ENCODE results near the gene HEBP2. TPM values are rescaled to one million over a fixed set of nuclear protein-coding genes. Genes with fewer than 3 reads are reported as not detected.
A peak's percentile ranks its signal among the peaks of the same experiment; 100 is the strongest.

The HEBP2 gene
- total RNA-seq, 1 experiment from 2014 or later = 71.2 TPM

DNA sequence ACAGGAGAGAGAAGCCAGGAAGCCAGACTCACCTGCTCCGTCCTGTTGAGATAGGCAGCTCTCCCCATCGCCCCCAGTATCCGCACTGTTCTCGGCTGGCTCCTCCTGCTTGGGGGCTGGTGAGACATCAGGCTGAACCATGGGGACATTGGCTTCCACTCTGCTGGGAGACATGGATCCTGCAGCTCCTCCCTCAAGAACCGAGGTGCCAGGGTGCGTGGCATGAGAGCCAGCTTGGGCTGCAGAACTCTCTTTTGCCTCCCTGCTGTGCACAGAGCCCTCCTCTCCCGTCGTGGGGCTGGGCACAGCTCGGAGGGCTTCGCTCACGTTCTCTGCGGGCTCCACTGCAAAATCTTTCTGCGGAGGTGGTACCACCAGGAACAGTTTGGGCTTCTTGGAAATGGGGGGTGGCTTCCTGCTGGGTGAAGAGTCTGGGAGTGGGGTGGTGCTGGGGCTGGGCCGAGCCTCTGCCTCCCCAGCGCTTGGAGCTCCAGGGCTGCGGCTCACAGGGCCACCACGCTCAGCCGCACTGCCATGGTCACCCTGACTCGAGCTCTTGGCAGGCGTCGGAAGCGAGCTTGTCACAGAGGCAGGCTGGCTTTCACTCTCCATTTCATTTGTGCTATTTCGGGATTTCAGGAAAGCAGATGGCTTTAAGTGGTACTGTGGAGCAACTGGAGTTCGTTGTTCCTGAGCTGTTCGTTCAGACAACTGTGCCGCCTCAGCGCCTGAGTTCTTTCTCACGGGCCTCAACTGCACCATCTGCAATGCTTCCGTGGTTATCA is 26.5 kb downstream of the HEBP2 start:
- no peak for DNase-seq (ENCODE audit: unreplicated experiment)
- no peaks in the 10 kb centered on the region for H3K27me3 Mint-ChIP-seq (ENCODE audit: insufficient read depth, unreplicated experiment)
- intact Hi-C loops (cut with micrococcal nuclease) = no loop called here
- CTCF ChIA-PET = interaction anchor here (0.9 to 10.5 kb wide), 15 partner anchors 9 to 335 kb away, joined by 3 to 213 read pairs (median 15); partner anchors contain the start of gene NHSL1
- H3K9me3 Mint-ChIP-seq (ENCODE audit: unreplicated experiment) = no peaks in the 10 kb centered on the region
- TSS peak; percentile 6 for BruUV-seq (replicated peaks)
- H3K4me1 Mint-ChIP-seq (ENCODE audit: insufficient read depth, unreplicated experiment) = no peaks in the 10 kb centered on the region
- H3K27ac Mint-ChIP-seq (ENCODE audit: low read depth, unreplicated experiment) = peak overlapping the region; percentile 17
- H3K36me3 Mint-ChIP-seq (ENCODE audit: insufficient read depth, unreplicated experiment) = peaks cover 6% of the 10 kb centered on the region
- POLR2A ChIA-PET = interaction anchor here (0.7 to 3.9 kb wide), 4 partner anchors 9 to 341 kb away, joined by 3 to 24 read pairs (median 4); no protein-coding TSS in a partner anchor
- TF ChIP-seq, protein P1, sequence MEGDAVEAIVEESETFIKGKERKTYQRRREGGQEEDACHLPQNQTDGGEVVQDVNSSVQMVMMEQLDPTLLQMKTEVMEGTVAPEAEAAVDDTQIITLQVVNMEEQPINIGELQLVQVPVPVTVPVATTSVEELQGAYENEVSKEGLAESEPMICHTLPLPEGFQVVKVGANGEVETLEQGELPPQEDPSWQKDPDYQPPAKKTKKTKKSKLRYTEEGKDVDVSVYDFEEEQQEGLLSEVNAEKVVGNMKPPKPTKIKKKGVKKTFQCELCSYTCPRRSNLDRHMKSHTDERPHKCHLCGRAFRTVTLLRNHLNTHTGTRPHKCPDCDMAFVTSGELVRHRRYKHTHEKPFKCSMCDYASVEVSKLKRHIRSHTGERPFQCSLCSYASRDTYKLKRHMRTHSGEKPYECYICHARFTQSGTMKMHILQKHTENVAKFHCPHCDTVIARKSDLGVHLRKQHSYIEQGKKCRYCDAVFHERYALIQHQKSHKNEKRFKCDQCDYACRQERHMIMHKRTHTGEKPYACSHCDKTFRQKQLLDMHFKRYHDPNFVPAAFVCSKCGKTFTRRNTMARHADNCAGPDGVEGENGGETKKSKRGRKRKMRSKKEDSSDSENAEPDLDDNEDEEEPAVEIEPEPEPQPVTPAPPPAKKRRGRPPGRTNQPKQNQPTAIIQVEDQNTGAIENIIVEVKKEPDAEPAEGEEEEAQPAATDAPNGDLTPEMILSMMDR (IDR thresholded peaks at IDR 0.05; ENCODE audit: unreplicated experiment) = no peak
- H3K4me3 Mint-ChIP-seq (ENCODE audit: unreplicated experiment) = no peak overlapping the region

DNA sequence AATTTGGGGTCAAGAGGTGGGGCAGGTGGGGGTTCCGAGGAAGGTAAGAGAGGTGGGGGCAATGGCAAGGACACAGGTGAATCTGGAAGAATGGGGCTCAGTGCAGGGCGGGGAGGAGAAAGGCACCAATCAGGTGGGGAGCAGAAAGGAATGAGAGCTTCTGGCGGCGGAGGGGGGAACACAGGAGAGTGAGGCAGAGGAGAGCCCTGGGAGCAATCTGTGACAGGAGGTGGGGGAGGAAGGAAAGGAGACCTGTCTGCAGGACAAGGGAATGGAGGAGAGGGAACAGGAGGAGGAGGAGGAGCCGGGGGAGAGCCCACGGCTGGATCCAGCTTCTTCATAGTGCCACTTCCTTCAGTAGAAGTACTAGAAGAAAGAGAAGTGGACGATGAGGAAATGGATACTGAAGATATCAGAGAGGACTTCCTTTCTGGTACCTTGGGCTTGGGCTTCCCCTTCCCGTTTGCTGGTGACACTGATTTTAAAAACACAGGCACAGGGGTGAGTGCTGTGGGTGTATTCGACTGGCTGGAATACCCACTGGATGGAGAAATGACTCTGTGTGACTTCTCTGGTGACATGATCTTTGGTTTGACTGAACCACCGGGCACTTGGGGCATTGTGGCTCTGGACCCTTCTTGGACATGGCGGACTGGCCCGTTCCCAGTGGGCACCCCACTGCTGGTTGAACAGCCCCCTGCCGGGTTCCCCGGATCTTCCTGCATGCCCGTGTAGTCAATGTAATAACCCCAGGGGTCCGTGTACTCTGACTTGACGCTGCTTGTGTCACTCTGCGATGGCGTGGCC is 27.4 kb downstream of the HEBP2 start:
- ChIA-PET POLR2A (interaction anchor here (0.7 to 3.9 kb wide), 2 partner anchors 77 to 340 kb away, joined by 4 to 24 read pairs; no protein-coding TSS in a partner anchor), CTCF (interaction anchor here (0.9 to 10.5 kb wide), 8 partner anchors 68 to 334 kb away, joined by 3 to 213 read pairs (median 24); partner anchors contain the start of gene NHSL1)
- TF ChIP-seq, protein P1 (IDR thresholded peaks at IDR 0.05; ENCODE audit: unreplicated experiment) = no peak
- Mint-ChIP-seq H3K27me3 (ENCODE audit: insufficient read depth, unreplicated experiment) (no peaks in the 10 kb centered on the region), H3K27ac (ENCODE audit: low read depth, unreplicated experiment) (peak overlapping the region; percentile 17), H3K9me3 (ENCODE audit: unreplicated experiment) (no peaks in the 10 kb centered on the region), H3K36me3 (ENCODE audit: insufficient read depth, unreplicated experiment) (peaks cover 6% of the 10 kb centered on the region), H3K4me3 (ENCODE audit: unreplicated experiment) (no peak overlapping the region), H3K4me1 (ENCODE audit: insufficient read depth, unreplicated experiment) (no peaks in the 10 kb centered on the region)
- intact Hi-C loops (cut with micrococcal nuclease) = no loop called here
- DNase-seq (ENCODE audit: unreplicated experiment) = no peak
- no TSS peak for BruUV-seq (replicated peaks)

DNA sequence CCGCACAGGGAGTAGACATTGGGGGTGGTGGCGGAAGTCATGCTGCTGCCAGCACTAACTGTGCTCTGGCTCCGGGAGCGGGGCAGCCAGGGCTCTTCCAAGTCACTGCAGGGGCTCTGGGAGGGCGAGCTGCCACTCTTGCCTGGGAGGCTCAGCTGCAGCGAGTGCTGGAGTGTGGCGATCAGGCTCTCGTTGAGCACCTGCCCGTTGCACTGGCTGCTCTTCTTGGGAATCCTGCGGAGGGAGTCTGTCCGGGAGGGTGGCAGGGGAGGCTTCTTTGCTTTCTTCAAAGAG is 28.0 kb downstream of the HEBP2 start:
- POLR2A ChIA-PET = no interaction called here
- no TSS peak for BruUV-seq (replicated peaks)
- no peak for DNase-seq (ENCODE audit: unreplicated experiment)
- Mint-ChIP-seq H3K36me3 (ENCODE audit: insufficient read depth, unreplicated experiment) (peaks cover 4% of the 10 kb centered on the region), H3K9me3 (ENCODE audit: unreplicated experiment) (no peaks in the 10 kb centered on the region), H3K27me3 (ENCODE audit: insufficient read depth, unreplicated experiment) (no peaks in the 10 kb centered on the region), H3K4me3 (ENCODE audit: unreplicated experiment) (no peak overlapping the region), H3K4me1 (ENCODE audit: insufficient read depth, unreplicated experiment) (no peaks in the 10 kb centered on the region), H3K27ac (ENCODE audit: low read depth, unreplicated experiment) (no peak overlapping the region)
- intact Hi-C loops (cut with micrococcal nuclease) = no loop called here
- TF ChIP-seq, protein P1 (IDR thresholded peaks at IDR 0.05; ENCODE audit: unreplicated experiment) = no peak
- CTCF ChIA-PET = interaction anchor here (0.7 to 10.5 kb wide), 4 partner anchors 24 to 333 kb away, joined by 3 to 213 read pairs (median 16); no protein-coding TSS in a partner anchor

DNA sequence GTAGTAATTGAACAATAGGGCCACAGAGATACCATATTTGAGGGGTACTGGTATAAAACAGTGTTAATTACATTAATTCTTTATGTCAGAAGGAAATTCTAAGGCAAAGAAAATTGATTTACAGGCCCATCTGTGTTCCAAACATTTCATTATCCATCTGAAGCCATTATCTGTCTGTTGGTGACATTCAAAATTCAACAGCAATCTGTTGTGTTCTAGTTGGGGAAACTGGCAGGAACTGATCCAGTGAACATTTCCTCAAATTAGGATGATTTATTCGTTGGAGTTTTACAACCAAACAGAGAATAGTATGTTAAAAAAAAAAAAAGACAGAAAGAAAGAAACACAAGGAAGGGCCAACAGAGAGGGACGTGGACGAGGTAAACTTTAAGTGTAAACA is 30.1 kb downstream of the HEBP2 start:
- H3K4me3 Mint-ChIP-seq (ENCODE audit: unreplicated experiment) = no peak overlapping the region
- intact Hi-C loops (cut with micrococcal nuclease) = no loop called here
- ChIA-PET CTCF (interaction anchor here (0.6 to 10.5 kb wide), 2 partner anchors 74 to 83 kb away, joined by 3 to 213 read pairs; no protein-coding TSS in a partner anchor), POLR2A (no interaction called here)
- DNase-seq (ENCODE audit: unreplicated experiment) = no peak
- no TSS peak for BruUV-seq (replicated peaks)
- no peak overlapping the region for H3K27ac Mint-ChIP-seq (ENCODE audit: low read depth, unreplicated experiment)
- no peaks in the 10 kb centered on the region for H3K36me3 Mint-ChIP-seq (ENCODE audit: insufficient read depth, unreplicated experiment)
- H3K4me1 Mint-ChIP-seq (ENCODE audit: insufficient read depth, unreplicated experiment) = no peaks in the 10 kb centered on the region
- H3K9me3 Mint-ChIP-seq (ENCODE audit: unreplicated experiment) = no peaks in the 10 kb centered on the region
- TF ChIP-seq, protein P1 (IDR thresholded peaks at IDR 0.05; ENCODE audit: unreplicated experiment) = no peak
- H3K27me3 Mint-ChIP-seq (ENCODE audit: insufficient read depth, unreplicated experiment) = no peaks in the 10 kb centered on the region
